ENCODE results near the gene OR6K2.
"Not testable (repeated sequence)": the region's sequence is repeated elsewhere in the genome, so short reads cannot be mapped to it uniquely, and the experiment has no call there.

OR6K2 gene

DNA sequence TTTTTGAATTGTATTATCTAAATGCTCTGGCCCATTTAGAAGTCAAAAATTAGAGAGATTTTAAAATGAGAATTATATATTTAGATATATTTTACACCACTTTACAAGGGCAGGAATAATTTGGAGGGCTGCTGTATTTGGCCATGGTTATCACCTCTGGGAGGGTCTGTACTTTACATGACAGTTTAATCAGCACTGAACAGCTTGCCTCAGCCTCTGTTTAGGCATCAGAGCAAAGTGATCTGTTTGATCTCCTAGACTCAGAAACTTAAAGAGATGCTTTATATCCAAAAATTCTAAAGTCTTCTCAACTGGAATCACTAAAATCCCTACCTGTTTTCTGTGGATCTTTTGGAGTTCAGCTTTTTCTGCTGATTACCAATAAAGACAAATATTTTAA lies 8.5 kb downstream of the OR6K2 start:
- H3K27ac ChIP-seq (replicated peaks), result no peak overlapping the region
- no peak for DNase-seq (ENCODE audit: low read depth in 1 of 2, low spot score in 1 of 2)
- H3K27me3 ChIP-seq (ENCODE audit: insufficient read depth, poor library complexity, severe bottlenecking), result no peaks in the 10 kb centered on the region
- no peak overlapping the region for H3K4me3 ChIP-seq (replicated peaks; ENCODE audit: insufficient read depth, low read length)
- TF ChIP-seq, protein P1, sequence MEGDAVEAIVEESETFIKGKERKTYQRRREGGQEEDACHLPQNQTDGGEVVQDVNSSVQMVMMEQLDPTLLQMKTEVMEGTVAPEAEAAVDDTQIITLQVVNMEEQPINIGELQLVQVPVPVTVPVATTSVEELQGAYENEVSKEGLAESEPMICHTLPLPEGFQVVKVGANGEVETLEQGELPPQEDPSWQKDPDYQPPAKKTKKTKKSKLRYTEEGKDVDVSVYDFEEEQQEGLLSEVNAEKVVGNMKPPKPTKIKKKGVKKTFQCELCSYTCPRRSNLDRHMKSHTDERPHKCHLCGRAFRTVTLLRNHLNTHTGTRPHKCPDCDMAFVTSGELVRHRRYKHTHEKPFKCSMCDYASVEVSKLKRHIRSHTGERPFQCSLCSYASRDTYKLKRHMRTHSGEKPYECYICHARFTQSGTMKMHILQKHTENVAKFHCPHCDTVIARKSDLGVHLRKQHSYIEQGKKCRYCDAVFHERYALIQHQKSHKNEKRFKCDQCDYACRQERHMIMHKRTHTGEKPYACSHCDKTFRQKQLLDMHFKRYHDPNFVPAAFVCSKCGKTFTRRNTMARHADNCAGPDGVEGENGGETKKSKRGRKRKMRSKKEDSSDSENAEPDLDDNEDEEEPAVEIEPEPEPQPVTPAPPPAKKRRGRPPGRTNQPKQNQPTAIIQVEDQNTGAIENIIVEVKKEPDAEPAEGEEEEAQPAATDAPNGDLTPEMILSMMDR (IDR thresholded peaks at IDR 0.05; ENCODE audit: insufficient read depth, low read length), result no peak
- TF ChIP-seq, protein P2, sequence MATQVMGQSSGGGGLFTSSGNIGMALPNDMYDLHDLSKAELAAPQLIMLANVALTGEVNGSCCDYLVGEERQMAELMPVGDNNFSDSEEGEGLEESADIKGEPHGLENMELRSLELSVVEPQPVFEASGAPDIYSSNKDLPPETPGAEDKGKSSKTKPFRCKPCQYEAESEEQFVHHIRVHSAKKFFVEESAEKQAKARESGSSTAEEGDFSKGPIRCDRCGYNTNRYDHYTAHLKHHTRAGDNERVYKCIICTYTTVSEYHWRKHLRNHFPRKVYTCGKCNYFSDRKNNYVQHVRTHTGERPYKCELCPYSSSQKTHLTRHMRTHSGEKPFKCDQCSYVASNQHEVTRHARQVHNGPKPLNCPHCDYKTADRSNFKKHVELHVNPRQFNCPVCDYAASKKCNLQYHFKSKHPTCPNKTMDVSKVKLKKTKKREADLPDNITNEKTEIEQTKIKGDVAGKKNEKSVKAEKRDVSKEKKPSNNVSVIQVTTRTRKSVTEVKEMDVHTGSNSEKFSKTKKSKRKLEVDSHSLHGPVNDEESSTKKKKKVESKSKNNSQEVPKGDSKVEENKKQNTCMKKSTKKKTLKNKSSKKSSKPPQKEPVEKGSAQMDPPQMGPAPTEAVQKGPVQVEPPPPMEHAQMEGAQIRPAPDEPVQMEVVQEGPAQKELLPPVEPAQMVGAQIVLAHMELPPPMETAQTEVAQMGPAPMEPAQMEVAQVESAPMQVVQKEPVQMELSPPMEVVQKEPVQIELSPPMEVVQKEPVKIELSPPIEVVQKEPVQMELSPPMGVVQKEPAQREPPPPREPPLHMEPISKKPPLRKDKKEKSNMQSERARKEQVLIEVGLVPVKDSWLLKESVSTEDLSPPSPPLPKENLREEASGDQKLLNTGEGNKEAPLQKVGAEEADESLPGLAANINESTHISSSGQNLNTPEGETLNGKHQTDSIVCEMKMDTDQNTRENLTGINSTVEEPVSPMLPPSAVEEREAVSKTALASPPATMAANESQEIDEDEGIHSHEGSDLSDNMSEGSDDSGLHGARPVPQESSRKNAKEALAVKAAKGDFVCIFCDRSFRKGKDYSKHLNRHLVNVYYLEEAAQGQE (IDR thresholded peaks at IDR 0.05; ENCODE audit: insufficient replicate concordance, low read depth), result no peak
- TF ChIP-seq SPI1 (IDR thresholded peaks at IDR 0.05; ENCODE audit: borderline replicate concordance, low read depth) (no peak), GABPA (IDR thresholded peaks at IDR 0.05; ENCODE audit: low read depth) (no peak)

DNA sequence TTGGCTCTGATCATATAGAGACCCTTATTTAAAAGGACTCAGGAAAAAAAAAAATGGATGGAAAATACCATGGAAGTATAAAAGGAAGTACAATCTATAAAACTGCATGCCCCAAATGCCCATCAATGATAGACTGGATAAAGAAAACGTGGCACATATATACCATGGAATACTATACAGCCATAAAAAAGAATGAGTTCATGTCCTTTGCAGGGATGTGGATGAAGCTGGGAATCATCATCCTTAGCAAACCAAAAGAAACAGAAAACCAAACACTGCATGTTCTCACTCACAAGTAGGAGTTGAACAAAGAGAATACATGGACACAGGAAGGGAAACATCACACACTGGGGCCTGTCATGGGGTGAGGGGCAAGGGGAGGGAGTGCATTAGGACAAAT lies 9.3 kb downstream of the OR6K2 start:
- DNase-seq (ENCODE audit: low read depth in 1 of 2, low spot score in 1 of 2); H3K27me3 ChIP-seq (ENCODE audit: insufficient read depth, poor library complexity, severe bottlenecking); H3K27ac ChIP-seq (replicated peaks); H3K4me3 ChIP-seq (replicated peaks; ENCODE audit: insufficient read depth, low read length): not testable (repeated sequence)

DNA sequence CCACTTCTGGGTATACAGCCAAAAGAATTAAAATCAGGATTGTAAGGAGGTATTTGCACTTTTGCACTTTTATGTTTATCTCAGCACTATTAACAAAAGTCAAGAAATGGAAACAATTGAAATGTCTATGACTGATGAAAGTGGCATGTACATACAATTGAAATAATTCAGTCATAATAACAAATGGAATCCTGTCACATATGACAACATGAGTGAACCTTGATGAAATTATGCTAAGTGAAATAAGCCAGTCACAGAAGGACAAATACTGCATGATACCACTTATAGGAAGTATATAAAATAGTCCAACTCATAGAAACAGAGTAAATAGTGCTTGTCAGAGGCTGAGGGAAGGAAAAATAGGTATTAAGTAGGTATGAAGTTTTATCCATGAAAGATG lies 10.6 kb downstream of the OR6K2 start:
- Histone ChIP-seq H3K4me3 (replicated peaks; ENCODE audit: insufficient read depth, low read length) (no peak overlapping the region), H3K27ac (replicated peaks) (no peak overlapping the region), H3K27me3 (ENCODE audit: insufficient read depth, poor library complexity, severe bottlenecking) (no peaks in the 10 kb centered on the region)
- DNase-seq (ENCODE audit: low read depth in 1 of 2, low spot score in 1 of 2), result no peak
- TF ChIP-seq SPI1 (IDR thresholded peaks at IDR 0.05; ENCODE audit: borderline replicate concordance, low read depth) (no peak), POLR2AphosphoS5 (IDR thresholded peaks at IDR 0.05; ENCODE audit: low read depth) (no peak), GABPA (IDR thresholded peaks at IDR 0.05; ENCODE audit: low read depth) (no peak)
- TF ChIP-seq, protein P2 (IDR thresholded peaks at IDR 0.05; ENCODE audit: insufficient replicate concordance, low read depth), result no peak
- TF ChIP-seq, protein P1 (IDR thresholded peaks at IDR 0.05; ENCODE audit: insufficient read depth, low read length), result no peak

DNA sequence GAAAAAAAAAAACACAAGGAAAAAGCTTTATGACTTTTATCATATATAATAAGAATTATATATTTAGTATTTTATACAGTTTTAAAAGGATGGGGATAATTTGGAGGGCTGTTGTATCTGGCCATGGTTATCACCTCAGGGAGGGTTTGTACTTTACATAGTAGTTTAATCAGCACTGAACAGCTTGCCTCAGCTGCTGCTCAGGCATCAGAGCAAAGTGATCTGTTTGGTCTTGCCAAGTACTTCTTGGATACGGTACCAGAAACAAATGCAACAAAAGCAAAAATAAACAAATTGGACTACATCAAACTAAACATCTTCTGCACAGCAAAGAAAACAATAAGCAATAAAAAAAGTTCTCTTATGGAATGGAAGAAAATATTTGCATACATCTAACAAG lies 11.3 kb downstream of the OR6K2 start:
- Histone ChIP-seq H3K27ac (replicated peaks) (no peak overlapping the region), H3K4me3 (replicated peaks; ENCODE audit: insufficient read depth, low read length) (no peak overlapping the region), H3K27me3 (ENCODE audit: insufficient read depth, poor library complexity, severe bottlenecking) (no peaks in the 10 kb centered on the region)
- no peak for DNase-seq (ENCODE audit: low read depth in 1 of 2, low spot score in 1 of 2)
- TF ChIP-seq, protein P1 (IDR thresholded peaks at IDR 0.05; ENCODE audit: insufficient read depth, low read length), result no peak
- TF ChIP-seq, protein P2 (IDR thresholded peaks at IDR 0.05; ENCODE audit: insufficient replicate concordance, low read depth), result no peak
- TF ChIP-seq POLR2AphosphoS5 (IDR thresholded peaks at IDR 0.05; ENCODE audit: low read depth) (no peak), SPI1 (IDR thresholded peaks at IDR 0.05; ENCODE audit: borderline replicate concordance, low read depth) (no peak), GABPA (IDR thresholded peaks at IDR 0.05; ENCODE audit: low read depth) (no peak)

DNA sequence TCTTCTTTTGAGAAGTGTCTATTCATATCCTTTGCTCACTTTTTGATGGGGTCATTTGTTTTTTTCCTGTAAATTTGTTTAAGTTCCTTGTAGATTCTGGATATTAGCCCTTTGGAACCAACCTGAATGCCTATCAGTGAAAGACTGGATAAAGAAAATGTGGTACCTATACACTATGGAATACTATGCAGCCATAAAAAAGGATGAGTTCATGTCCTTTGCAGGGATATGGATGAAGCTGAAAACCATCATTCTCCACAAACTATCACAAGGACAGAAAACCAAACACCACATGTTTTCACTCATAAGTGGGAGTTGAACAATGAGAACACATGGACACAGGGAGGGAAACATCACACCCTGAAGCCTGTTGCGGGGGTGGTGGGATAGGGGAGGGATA lies 12.1 kb downstream of the OR6K2 start:
- H3K27ac ChIP-seq (replicated peaks); H3K4me3 ChIP-seq (replicated peaks; ENCODE audit: insufficient read depth, low read length); DNase-seq (ENCODE audit: low read depth in 1 of 2, low spot score in 1 of 2); H3K27me3 ChIP-seq (ENCODE audit: insufficient read depth, poor library complexity, severe bottlenecking): not testable (repeated sequence)

Data from HL-60 (cell line).